Vagina (tissue), 2 donors: ENCODE measurements around the gene PIP5K1C.

Experiments
- CTCF ChIP-seq, 3 experiments: fragments of 450-650 bp in 2 of 3; fragments of 200-600 bp in 1 of 3; sonication (generic) in 1 of 3; IDR thresholded peaks; one replicate each; pipeline ENCODE4 v1.5.1; 2017 to 2019; ENCODE audit warnings: antibody characterized with exemption in 3 of 3, mild to moderate bottlenecking in 2 of 3, moderate library complexity in 2 of 3
- POLR2AphosphoS5 ChIP-seq, 2 donors: sonication (generic); formaldehyde crosslinking; IDR thresholded peaks; one replicate each; pipeline ENCODE4 v1.9.0; 2017; ENCODE audit warnings: antibody characterized with exemption in 2 of 2, mild to moderate bottlenecking in 2 of 2, low read depth in 1 of 2; ENCODE audit not compliant: insufficient read depth in 1 of 2

GRCh38 chr19:3648037-3648905, 52.0 kb downstream of the PIP5K1C start:
- TF ChIP-seq POLR2AphosphoS5 (IDR thresholded peaks at IDR 0.05; ENCODE audit: insufficient read depth in 1 of 2, low read depth in 1 of 2) (no peak), CTCF (IDR thresholded peaks at IDR 0.05) (no peak)
